Stimulated activated CD8-positive, alpha-beta memory T cell treated with anti-CD3 and anti-CD28 coated beads, Interleukin-2, amount 100 ng/mL, for 1 hour (primary cell): ENCODE measurements around the gene SH3GLB2.
"Not testable (repeated sequence)": the region's sequence is repeated elsewhere in the genome, so short reads cannot be mapped to it uniquely, and the experiment has no call there.

ENCODE experiments used
- DNase-seq, 2 donors: peaks; one replicate each; pipeline ENCODE4 v3.0.0-alpha.2; 2020; ENCODE audit warnings: low read depth in 2 of 2

SH3GLB2 gene

GRCh38 chr9:129001504-129002325 lies 26.4 kb downstream of the SH3GLB2 start:
- no peak for DNase-seq

- no peak for DNase-seq
These were observed 28.4 kb downstream of the SH3GLB2 start for GRCh38 chr9:128999581-129000206.

DNA sequence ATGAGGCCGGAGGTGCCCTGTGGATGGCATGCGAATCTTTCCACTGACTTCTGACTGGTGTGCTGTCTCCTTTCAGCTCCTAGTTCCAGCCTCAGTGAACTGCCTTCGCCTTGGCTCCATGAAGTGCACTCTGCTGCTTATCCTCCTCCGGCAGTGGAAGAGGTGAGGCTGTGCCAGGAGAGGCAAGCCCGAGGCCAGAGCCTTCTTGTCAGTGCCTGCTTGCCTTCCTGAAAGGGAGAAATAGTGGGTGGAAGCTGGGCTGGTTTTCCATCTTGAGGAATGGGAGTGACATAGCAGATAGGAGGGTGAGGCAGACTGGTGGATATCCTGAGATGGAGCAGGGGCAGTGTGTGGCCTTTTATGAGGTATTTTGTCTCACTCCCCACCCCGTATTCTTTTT lies 29.7 kb downstream of the SH3GLB2 start:
- DNase-seq: no peak

DNA sequence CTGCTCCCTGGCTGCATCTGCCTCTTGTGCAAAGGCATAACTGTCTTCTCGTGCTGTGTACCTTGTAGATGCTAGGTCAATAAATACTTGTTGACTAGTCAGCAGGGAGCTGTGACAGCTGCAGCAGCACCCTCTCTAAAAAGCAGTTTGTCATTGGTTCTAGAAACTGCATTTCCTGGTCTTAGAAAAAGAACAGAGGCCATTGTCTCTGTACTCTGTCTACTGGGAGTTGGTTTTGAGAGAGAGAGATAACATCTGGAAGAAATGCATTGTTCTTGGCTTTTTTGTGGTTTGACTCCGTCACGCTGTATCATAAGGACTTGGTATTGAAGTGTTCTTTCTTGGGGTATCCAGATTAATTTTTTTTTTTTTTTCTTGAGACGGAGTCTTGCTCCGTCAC lies 32.3 kb downstream of the SH3GLB2 start:
- DNase-seq: no peak

- no peak for DNase-seq
These were observed 35.1 kb downstream of the SH3GLB2 start for GRCh38 chr9:128992995-128993394.

DNA sequence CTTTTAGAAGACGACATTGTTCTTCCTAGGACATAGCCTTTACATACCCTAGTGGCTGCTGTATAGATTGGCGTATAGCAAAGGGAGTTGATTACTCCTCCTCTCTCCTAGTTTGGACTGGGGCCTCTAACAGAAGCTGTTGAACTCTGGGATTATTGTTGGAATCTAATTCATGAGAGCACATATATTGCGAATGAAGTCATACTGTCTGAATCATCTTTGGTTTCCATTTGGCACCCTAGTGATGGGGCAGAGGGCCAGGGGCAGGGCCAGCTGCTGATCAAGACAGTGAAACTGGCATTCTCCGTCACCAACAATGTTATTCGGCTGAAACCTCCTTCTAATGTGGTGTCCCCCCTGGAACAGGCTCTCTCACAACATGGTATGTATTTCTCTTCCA lies 40.3 kb downstream of the SH3GLB2 start:
- no peak for DNase-seq

DNA sequence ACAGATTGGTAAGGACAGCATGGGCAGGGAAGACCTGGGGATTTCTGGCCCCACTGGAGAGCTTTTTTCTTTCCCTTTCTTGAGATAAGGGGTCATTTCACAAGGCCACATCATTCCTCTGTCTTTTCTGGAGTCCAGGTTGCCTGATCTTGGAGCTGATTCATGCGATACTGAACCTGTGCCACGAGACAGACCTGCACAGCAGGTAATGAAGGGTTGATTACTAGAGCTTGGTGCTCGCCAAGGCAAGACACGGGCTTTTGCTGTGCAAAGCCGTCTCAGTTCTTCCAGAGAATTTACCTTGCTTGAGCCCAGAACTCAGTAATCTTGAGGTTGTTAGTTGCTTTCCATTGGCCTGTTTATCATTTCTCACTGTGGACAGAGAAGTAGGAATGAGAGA lies 41.5 kb downstream of the SH3GLB2 start:
- no peak for DNase-seq

DNA sequence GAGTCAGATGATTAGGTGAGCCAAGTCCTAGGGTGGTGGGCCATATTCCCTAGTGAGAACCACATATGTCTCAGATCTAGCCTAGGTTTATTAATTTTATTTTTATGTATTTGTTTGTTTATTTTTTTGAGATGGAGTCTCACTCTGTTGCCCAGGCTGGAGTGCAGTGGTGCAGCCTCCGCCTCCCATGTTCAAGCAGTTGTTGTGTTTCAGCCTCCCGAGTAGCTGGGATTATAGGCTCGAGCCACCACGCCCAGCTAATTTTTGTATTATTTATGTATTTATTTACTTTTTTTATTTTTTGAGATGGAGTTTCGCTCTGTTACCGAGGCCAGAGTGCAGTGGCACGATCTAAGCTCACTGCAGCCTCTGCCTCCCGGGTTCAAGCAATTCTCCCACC lies 44.6 kb downstream of the SH3GLB2 start:
- DNase-seq: no peak

DNA sequence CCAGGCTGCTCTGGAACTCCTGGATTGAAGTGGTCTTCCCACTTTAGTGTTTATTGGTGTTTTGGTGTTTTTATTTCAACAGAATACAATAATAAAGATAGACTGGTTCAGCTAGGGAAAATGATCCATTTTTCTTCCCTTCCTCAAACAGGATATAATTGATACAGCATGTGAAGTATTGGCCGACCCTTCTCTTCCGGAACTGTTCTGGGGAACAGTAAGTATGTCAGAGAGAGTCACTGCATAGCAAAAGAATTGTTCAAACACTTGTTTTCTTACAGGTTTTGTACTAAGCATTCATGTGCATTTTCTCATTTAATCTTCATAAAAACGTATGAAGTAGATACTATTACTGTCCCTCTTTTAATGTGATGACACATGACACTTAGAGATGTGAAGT lies 49.0 kb downstream of the SH3GLB2 start:
- DNase-seq: no peak

GRCh38 chr9:128972956-128973355 lies 55.2 kb downstream of the SH3GLB2 start:
- no peak for DNase-seq

GRCh38 chr9:128969491-128969890 lies 58.6 kb downstream of the SH3GLB2 start:
- DNase-seq: no peak

DNA sequence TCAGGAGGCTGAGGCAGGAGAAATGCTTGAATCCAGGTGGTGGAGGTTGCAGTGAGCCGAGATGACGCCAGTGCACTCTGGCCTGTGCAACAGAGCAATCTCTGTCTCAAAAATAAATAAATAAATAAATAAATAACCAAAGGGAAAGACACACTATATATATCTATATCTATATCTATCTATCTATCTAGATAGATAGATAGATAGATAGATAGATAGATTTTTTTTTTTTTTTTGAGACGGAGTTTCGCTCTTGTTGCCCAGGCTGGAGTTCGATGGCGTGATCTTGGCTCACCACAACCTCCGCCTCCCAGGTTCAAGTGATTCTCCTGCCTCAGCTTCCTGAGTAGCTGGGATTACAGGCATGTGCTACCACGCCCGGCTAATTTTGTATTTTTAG lies 66.7 kb downstream of the SH3GLB2 start:
- DNase-seq: not testable (repeated sequence)
